Common myeloid progenitor, CD34-positive (primary cell): ENCODE measurements around the gene MSRB1.

Source experiments
- CTCF ChIA-PET: fragments of 350-600 bp; sonication (Branson Sonifier 250); formaldehyde crosslinking; loops from one replicate; lab custom pipeline; 2021; ENCODE audit warnings: antibody characterized with exemption; lab: Charles Lee
- POLR2A ChIA-PET: fragments of 350-600 bp; sonication (Branson Sonifier 250); formaldehyde crosslinking; loops from one replicate; lab custom pipeline; 2021; ENCODE audit warnings: antibody characterized with exemption; lab: Charles Lee
- DNase-seq, 3 donors: peaks; one replicate each; pipeline versions ENCODE4 v3.0.0 to v3.0.0-alpha.2; 2013
- H3K27ac ChIP-seq, 2 experiments: 1 replicate in 1 of 2; 2 replicates in 1 of 2; pipeline ENCODE4 v1.7.0; 2013; ENCODE audit warnings: inconsistent platforms in 2 of 2, low read length in 2 of 2, mild to moderate bottlenecking in 2 of 2, low read depth in 1 of 2, moderate library complexity in 1 of 2; ENCODE audit not compliant: severe bottlenecking in 2 of 2, insufficient read depth in 1 of 2, poor library complexity in 1 of 2
- H3K27me3 ChIP-seq, 5 experiments: replicated peaks in 2 of 5; 1 replicate in 3 of 5; 2 replicates in 2 of 5; pipeline versions ENCODE4 v1.6.1 to v1.7.0; 2013; ENCODE audit warnings: low read length in 4 of 5, mild to moderate bottlenecking in 2 of 5, moderate library complexity in 2 of 5, inconsistent platforms in 1 of 5; ENCODE audit not compliant: insufficient read depth in 5 of 5, control insufficient read depth in 4 of 5
- H3K36me3 ChIP-seq, 4 experiments: 1 replicate in 2 of 4; 2 replicates in 2 of 4; pipeline versions ENCODE4 v1.6.1 to v1.7.0; 2013; ENCODE audit warnings: low read length in 3 of 4, control low read depth in 1 of 4, mild to moderate bottlenecking in 1 of 4; ENCODE audit not compliant: control insufficient read depth in 4 of 4, insufficient read depth in 4 of 4
- H3K4me1 ChIP-seq, 4 experiments: 1 replicate in 3 of 4; 2 replicates in 1 of 4; pipeline versions ENCODE4 v1.6.1 to v1.7.1; 2013; ENCODE audit warnings: low read length in 3 of 4, mild to moderate bottlenecking in 3 of 4, control low read depth in 1 of 4, inconsistent platforms in 1 of 4, moderate library complexity in 1 of 4; ENCODE audit not compliant: control insufficient read depth in 4 of 4, insufficient read depth in 4 of 4; ENCODE audit errors: control extremely low read depth in 1 of 4
- H3K4me3 ChIP-seq, 7 experiments: 1 replicate in 4 of 7; 2 replicates in 3 of 7; pipeline versions ENCODE4 v1.5.1 to v1.7.0; 2013; ENCODE audit warnings: mild to moderate bottlenecking in 7 of 7, low read length in 6 of 7, moderate library complexity in 6 of 7, inconsistent platforms in 2 of 7, low read depth in 2 of 7, control low read depth in 1 of 7; ENCODE audit not compliant: insufficient read depth in 4 of 7, control insufficient read depth in 1 of 7; ENCODE audit errors: extremely low read depth in 1 of 7
- H3K9me3 ChIP-seq, 5 experiments: 1 replicate in 4 of 5; 2 replicates in 1 of 5; pipeline versions ENCODE4 v1.6.1 to v1.7.1; 2013; ENCODE audit warnings: low read length in 4 of 5, mild to moderate bottlenecking in 2 of 5, inconsistent platforms in 1 of 5, low read depth in 1 of 5, moderate library complexity in 1 of 5; ENCODE audit not compliant: control insufficient read depth in 4 of 5, insufficient read depth in 2 of 5; ENCODE audit errors: control extremely low read depth in 1 of 5
- WGBS: methylation state at CpG from one replicate; pipeline ENCODE4 v1.1.5; 2013; ENCODE audit not compliant: insufficient coverage; 5-methylcytosine and 5-hydroxymethylcytosine counted together

Gene MSRB1

GRCh38 chr16:1974157-1975070 lies 31.4 kb upstream of the MSRB1 start:
- Histone ChIP-seq H3K4me1 (peaks cover 0 to 24% (median 22%) of the 10 kb centered on the region in 4 experiments), H3K36me3 (peaks cover 2 to 49% (median 37%) of the 10 kb centered on the region in 4 experiments), H3K4me3 (no peak overlapping the region), H3K9me3 (peaks cover 0 to 3% (median 0%) of the 10 kb centered on the region in 5 experiments), H3K27me3 (peaks cover 0 to 21% (median 3%) of the 10 kb centered on the region in 5 experiments), H3K27ac (no peak overlapping the region)
- no peak for DNase-seq
- ChIA-PET POLR2A (interaction anchor here (1.4 kb wide), 1 partner anchor 10 kb away, joined by 6 read pairs; the partner anchor contains the start of gene RPS2), CTCF (no interaction called here)
- 99% methylated on average over 30 of the region's 42 CpGs for whole genome bisulfite sequencing

GRCh38 chr16:1973461-1974156 lies 30.6 kb upstream of the MSRB1 start:
- CTCF ChIA-PET = no interaction called here

GRCh38 chr16:1972490-1972877 lies 29.5 kb upstream of the MSRB1 start:
- 4% methylated on average over 21 of the region's 22 CpGs for WGBS
- Histone ChIP-seq H3K27ac (peak overlapping the region in 1 of 2 experiments; percentile 91), H3K4me3 (peak overlapping the region; percentile 75 to 94 (median 85)), H3K4me1 (peaks cover 0 to 24% (median 19%) of the 10 kb centered on the region in 4 experiments), H3K36me3 (peaks cover 2 to 34% (median 27%) of the 10 kb centered on the region in 4 experiments), H3K27me3 (peaks cover 0 to 2% (median 0%) of the 10 kb centered on the region in 5 experiments), H3K9me3 (no peaks in the 10 kb centered on the region)
- POLR2A ChIA-PET = interaction anchor here (1.2 kb wide), 1 partner anchor 12 kb away, joined by 5 read pairs; no protein-coding TSS in a partner anchor
- CTCF ChIA-PET = no interaction called here
- no peak for DNase-seq

More at GRCh38 chr16:1973461-1974156, 30.6 kb upstream of the MSRB1 start:
- 99% methylated on average over 15 of the region's 16 CpGs for WGBS
- Histone ChIP-seq H3K4me1 (peaks cover 0 to 24% (median 19%) of the 10 kb centered on the region in 4 experiments), H3K4me3 (no peak overlapping the region), H3K9me3 (peaks cover 0 to 3% (median 0%) of the 10 kb centered on the region in 5 experiments), H3K27ac (no peak overlapping the region), H3K36me3 (peaks cover 2 to 45% (median 35%) of the 10 kb centered on the region in 4 experiments), H3K27me3 (peaks cover 0 to 13% (median 3%) of the 10 kb centered on the region in 5 experiments)
- POLR2A ChIA-PET = interaction anchor here (0.6 kb wide), 1 partner anchor 241 kb away, joined by 3 read pairs; the partner anchor contains the start of gene PGP
- DNase-seq = no peak

- POLR2A ChIA-PET = interaction anchor here (0.8 to 1.2 kb wide), 6 partner anchors 8 to 663 kb away, joined by 3 to 5 read pairs (median 3); partner anchors contain the start of genes GFER and NDUFB10
- Histone ChIP-seq H3K27me3 (no peaks in the 10 kb centered on the region), H3K9me3 (no peaks in the 10 kb centered on the region), H3K4me3 (peak within 1 kb of the TSS; percentile 75 to 94 (median 85)), H3K27ac (peak within 1 kb of the TSS; percentile 66 to 91), H3K36me3 (peaks cover 2 to 28% (median 23%) of the 10 kb centered on the region in 4 experiments), H3K4me1 (peaks cover 0 to 24% (median 19%) of the 10 kb centered on the region in 4 experiments)
- DNase-seq = peak; percentile 97 to 99 (median 99)
- CTCF ChIA-PET = interaction anchor here (0.9 to 1.5 kb wide), 4 partner anchors 9 to 109 kb away, joined by 3 to 5 read pairs (median 3); partner anchors contain the start of gene NOXO1
- under 1% methylated on average over 78 of the region's 78 CpGs for WGBS
Measured at GRCh38 chr16:1971796-1972489, 28.9 kb upstream of the MSRB1 start, which contains the start of gene TBL3. TSS of gene TBL3 (plus strand) at chr16:1972053. CDS start at chr16:1972165, 112 bp downstream.

- Histone ChIP-seq H3K4me1 (peaks cover 0 to 39% (median 37%) of the 10 kb centered on the region in 4 experiments), H3K27me3 (no peaks in the 10 kb centered on the region), H3K9me3 (no peaks in the 10 kb centered on the region), H3K27ac (no peak overlapping the region), H3K36me3 (peaks cover 0 to 8% (median 3%) of the 10 kb centered on the region in 4 experiments), H3K4me3 (no peak overlapping the region)
- 92% methylated on average over 39 of the region's 41 CpGs for WGBS
- ChIA-PET CTCF (interaction anchor here (0.5 to 1.2 kb wide), 2 partner anchors 20 to 38 kb away, joined by 3 read pairs; no protein-coding TSS in a partner anchor), POLR2A (no interaction called here)
- DNase-seq = no peak
Measured at GRCh38 chr16:1968146-1968953, 25.4 kb upstream of the MSRB1 start.
